ENCODE results near the gene DOCK2. TPM values are rescaled to one million over a fixed set of nuclear protein-coding genes. Genes with fewer than 3 reads are reported as not detected.
A peak's percentile ranks its signal among the peaks of the same experiment; 100 is the strongest.

The DOCK2 gene
- total and polyA plus RNA-seq, 2 experiments from 2014 or later = 6.5 to 10.4 TPM

GRCh38 chr5:169695025-169695625 lies 58.0 kb downstream of the DOCK2 start:
- Histone ChIP-seq H3K9ac (peak overlapping the region; percentile 47; the same call in 1 of the 2 replicates), H3K36me3 (ENCODE audit: low read depth) (no peaks in the 10 kb centered on the region), H3K4me1 (ENCODE audit: insufficient read depth) (peaks cover 34% of the 10 kb centered on the region), H3K4me2 (ENCODE audit: unreplicated experiment) (peak overlapping the region; percentile 21), H2AFZ (no peak overlapping the region), H3K9me2 (ENCODE audit: insufficient read depth) (no peaks in the 10 kb centered on the region), H3F3A (ENCODE audit: insufficient read depth) (peaks cover 38% of the 10 kb centered on the region), H3K27me3 (replicated peaks; ENCODE audit: insufficient read depth) (no peaks in the 10 kb centered on the region), H3K4me3 (no peak overlapping the region), H3K9me3 (ENCODE audit: low read depth) (no peaks in the 10 kb centered on the region), H3K27ac (peak overlapping the region; percentile 91), H4K20me1 (ENCODE audit: insufficient read depth) (no peaks in the 10 kb centered on the region), H3K79me2 (ENCODE audit: insufficient read depth) (no peaks in the 10 kb centered on the region)
- TF ChIP-seq EZH2 (IDR thresholded peaks at IDR 0.05; ENCODE audit: insufficient read depth, poor library complexity, severe bottlenecking) (no peak), EZH2phosphoT487 (IDR thresholded peaks at IDR 0.05; ENCODE audit: insufficient read depth, low read depth) (no peak)
- 38 to 45% methylated on average over 6 of the region's 6 CpGs for WGBS, 2 experiments (ENCODE audit: low coverage in 1 of 2, low lambda C conversion rate in 2 of 2, missing lambda C conversion rate in 2 of 2)
- DNase-seq = peak; percentile 58
- in situ Hi-C loops (cut with MboI) = no loop called here

- Histone ChIP-seq H3K27ac (peak overlapping the region; percentile 91), H3K4me3 (peak overlapping the region; percentile 24; the same call in 1 of the 2 replicates), H4K20me1 (ENCODE audit: insufficient read depth) (no peaks in the 10 kb centered on the region), H3K9me2 (ENCODE audit: insufficient read depth) (no peaks in the 10 kb centered on the region), H2AFZ (no peak overlapping the region), H3F3A (ENCODE audit: insufficient read depth) (peaks cover 38% of the 10 kb centered on the region), H3K4me2 (ENCODE audit: unreplicated experiment) (peak overlapping the region; percentile 64), H3K79me2 (ENCODE audit: insufficient read depth) (no peaks in the 10 kb centered on the region), H3K9ac (peak overlapping the region; percentile 54), H3K36me3 (ENCODE audit: low read depth) (no peaks in the 10 kb centered on the region), H3K4me1 (ENCODE audit: insufficient read depth) (peaks cover 34% of the 10 kb centered on the region), H3K27me3 (replicated peaks; ENCODE audit: insufficient read depth) (no peaks in the 10 kb centered on the region), H3K9me3 (ENCODE audit: low read depth) (no peaks in the 10 kb centered on the region)
- DNase-seq = peak; percentile 99
- in situ Hi-C loops (cut with MboI) = no loop called here
- WGBS, 2 experiments (ENCODE audit: low coverage in 1 of 2, low lambda C conversion rate in 2 of 2, missing lambda C conversion rate in 2 of 2) = 1 to 2% methylated on average over 8 of the region's 8 CpGs
- TF ChIP-seq EZH2 (IDR thresholded peaks at IDR 0.05; ENCODE audit: insufficient read depth, poor library complexity, severe bottlenecking) (no peak), EZH2phosphoT487 (IDR thresholded peaks at IDR 0.05; ENCODE audit: insufficient read depth, low read depth) (peak; percentile 81)
Measured at GRCh38 chr5:169695919-169696490, 58.9 kb downstream of the DOCK2 start.

- Histone ChIP-seq H3K9me2 (ENCODE audit: insufficient read depth) (no peaks in the 10 kb centered on the region), H3K4me1 (ENCODE audit: insufficient read depth) (peaks cover 34% of the 10 kb centered on the region), H3K9ac (peak overlapping the region; percentile 54), H3F3A (ENCODE audit: insufficient read depth) (peaks cover 38% of the 10 kb centered on the region), H3K4me3 (peak overlapping the region; percentile 24), H3K4me2 (ENCODE audit: unreplicated experiment) (peak overlapping the region; percentile 64), H3K79me2 (ENCODE audit: insufficient read depth) (no peaks in the 10 kb centered on the region), H3K27me3 (replicated peaks; ENCODE audit: insufficient read depth) (no peaks in the 10 kb centered on the region), H3K9me3 (ENCODE audit: low read depth) (no peaks in the 10 kb centered on the region), H2AFZ (no peak overlapping the region), H3K36me3 (ENCODE audit: low read depth) (no peaks in the 10 kb centered on the region), H3K27ac (peak overlapping the region; percentile 91), H4K20me1 (ENCODE audit: insufficient read depth) (no peaks in the 10 kb centered on the region)
- TF ChIP-seq EZH2phosphoT487 (IDR thresholded peaks at IDR 0.05; ENCODE audit: insufficient read depth, low read depth) (no peak), EZH2 (IDR thresholded peaks at IDR 0.05; ENCODE audit: insufficient read depth, poor library complexity, severe bottlenecking) (no peak)
- WGBS, 2 experiments (ENCODE audit: low coverage in 1 of 2, low lambda C conversion rate in 2 of 2, missing lambda C conversion rate in 2 of 2) = 43 to 48% methylated on average over 6 of the region's 6 CpGs
- peak; percentile 79 for DNase-seq
- in situ Hi-C loops (cut with MboI) = no loop called here
Measured at GRCh38 chr5:169696621-169697510, 59.8 kb downstream of the DOCK2 start.

- Histone ChIP-seq H3K4me3 (no peak overlapping the region), H4K20me1 (ENCODE audit: insufficient read depth) (no peaks in the 10 kb centered on the region), H3K4me2 (ENCODE audit: unreplicated experiment) (peak overlapping the region; percentile 64), H3K36me3 (ENCODE audit: low read depth) (no peaks in the 10 kb centered on the region), H3K4me1 (ENCODE audit: insufficient read depth) (peaks cover 34% of the 10 kb centered on the region), H3K79me2 (ENCODE audit: insufficient read depth) (no peaks in the 10 kb centered on the region), H3K9me2 (ENCODE audit: insufficient read depth) (no peaks in the 10 kb centered on the region), H3K27ac (peak overlapping the region; percentile 91), H3K9ac (peak overlapping the region; percentile 54; the same call in 1 of the 2 replicates), H3K27me3 (replicated peaks; ENCODE audit: insufficient read depth) (no peaks in the 10 kb centered on the region), H3K9me3 (ENCODE audit: low read depth) (no peaks in the 10 kb centered on the region), H3F3A (ENCODE audit: insufficient read depth) (peaks cover 38% of the 10 kb centered on the region), H2AFZ (no peak overlapping the region)
- in situ Hi-C loops (cut with MboI) = no loop called here
- DNase-seq = no peak
- 94 to 98% methylated on average over 2 of the region's 2 CpGs for WGBS, 2 experiments (ENCODE audit: low coverage in 1 of 2, low lambda C conversion rate in 2 of 2, missing lambda C conversion rate in 2 of 2)
- TF ChIP-seq EZH2phosphoT487 (IDR thresholded peaks at IDR 0.05; ENCODE audit: insufficient read depth, low read depth) (no peak), EZH2 (IDR thresholded peaks at IDR 0.05; ENCODE audit: insufficient read depth, poor library complexity, severe bottlenecking) (no peak)
Measured at GRCh38 chr5:169697511-169697890, 60.4 kb downstream of the DOCK2 start.
